PC-9 (cell line): ENCODE measurements around the gene SAMD10.

Source experiments
- EZH2 ChIP-seq: fragments of 200-600 bp; sonication (generic); IDR thresholded peaks from 2 replicates; pipeline ENCODE4 v1.8.0; 2017; ENCODE audit warnings: antibody characterized with exemption, low read depth
- TF ChIP-seq, protein P1 (sequence below): fragments of 200-600 bp; sonication (generic); conservative IDR thresholded peaks from 2 replicates; pipeline ENCODE4 v1.6.1; 2017; ENCODE audit warnings: mixed run types, antibody characterized with exemption, mild to moderate bottlenecking, moderate library complexity

DNA sequence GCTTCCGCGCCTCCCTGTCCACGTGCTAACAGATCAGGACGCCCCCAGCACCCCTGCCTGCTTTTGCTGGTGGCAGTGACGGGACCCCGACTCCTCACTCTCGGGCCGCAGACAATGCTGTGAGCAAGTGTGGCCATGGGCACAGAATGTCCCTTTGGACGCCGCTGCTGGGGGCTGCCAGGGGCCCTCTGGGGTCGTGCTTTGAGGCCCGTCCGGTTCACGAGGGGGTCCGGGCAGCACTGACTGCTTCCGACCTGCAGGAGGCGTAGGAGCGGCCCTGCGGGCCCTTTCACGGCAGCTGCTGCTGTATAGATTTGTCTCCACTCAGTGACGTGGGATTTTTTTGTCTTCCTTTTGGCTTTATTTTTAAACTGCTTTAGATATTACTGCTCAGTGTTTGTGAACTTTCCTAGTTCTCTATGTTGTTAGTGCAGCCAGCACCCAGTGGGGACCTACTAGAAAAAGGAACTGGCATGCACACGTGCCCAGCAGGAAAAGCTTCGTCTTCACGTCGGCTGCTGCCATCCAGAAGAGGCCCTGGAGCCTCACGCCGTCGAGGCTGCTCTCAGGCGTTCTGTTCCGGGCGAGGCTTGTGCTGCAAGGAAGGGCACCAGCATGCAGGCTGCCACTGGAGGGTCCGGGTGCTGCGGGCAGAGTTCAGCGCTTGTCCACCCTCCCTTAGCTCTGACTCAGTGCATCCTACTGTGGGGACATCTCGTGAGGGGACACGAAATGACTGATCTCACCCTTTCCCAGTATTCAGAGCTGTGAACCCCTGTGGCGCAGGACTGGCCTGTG is 45.0 kb downstream of the SAMD10 start:
- TF ChIP-seq, protein P1, sequence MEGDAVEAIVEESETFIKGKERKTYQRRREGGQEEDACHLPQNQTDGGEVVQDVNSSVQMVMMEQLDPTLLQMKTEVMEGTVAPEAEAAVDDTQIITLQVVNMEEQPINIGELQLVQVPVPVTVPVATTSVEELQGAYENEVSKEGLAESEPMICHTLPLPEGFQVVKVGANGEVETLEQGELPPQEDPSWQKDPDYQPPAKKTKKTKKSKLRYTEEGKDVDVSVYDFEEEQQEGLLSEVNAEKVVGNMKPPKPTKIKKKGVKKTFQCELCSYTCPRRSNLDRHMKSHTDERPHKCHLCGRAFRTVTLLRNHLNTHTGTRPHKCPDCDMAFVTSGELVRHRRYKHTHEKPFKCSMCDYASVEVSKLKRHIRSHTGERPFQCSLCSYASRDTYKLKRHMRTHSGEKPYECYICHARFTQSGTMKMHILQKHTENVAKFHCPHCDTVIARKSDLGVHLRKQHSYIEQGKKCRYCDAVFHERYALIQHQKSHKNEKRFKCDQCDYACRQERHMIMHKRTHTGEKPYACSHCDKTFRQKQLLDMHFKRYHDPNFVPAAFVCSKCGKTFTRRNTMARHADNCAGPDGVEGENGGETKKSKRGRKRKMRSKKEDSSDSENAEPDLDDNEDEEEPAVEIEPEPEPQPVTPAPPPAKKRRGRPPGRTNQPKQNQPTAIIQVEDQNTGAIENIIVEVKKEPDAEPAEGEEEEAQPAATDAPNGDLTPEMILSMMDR, result peak; percentile 38; the same call in 1 of the 2 replicates
- TF ChIP-seq EZH2, result no peak
